Measurements from ENCODE around the gene RFC1. TPM values are rescaled to one million over a fixed set of nuclear protein-coding genes. Genes with fewer than 3 reads are reported as not detected.

RFC1 gene
- total RNA-seq, 6 experiments from 2014 or later = 17.5 to 29.7 (median 24.6) TPM

GRCh38 chr4:39339968-39340367 is 26.2 kb downstream of the RFC1 start:
- DNase-seq (no peak), ATAC-seq (no peak)
- H3K27me3 ChIP-seq = no peaks in the 10 kb centered on the region
- peaks cover 0 to 2% (median 0%) of the 10 kb centered on the region in 4 donors for H3K36me3 ChIP-seq
- WGBS (ENCODE audit: insufficient coverage, low coverage, low lambda C conversion rate, missing lambda C conversion rate) = 66% methylated on average over 2 of the region's 2 CpGs
- intact Hi-C loops (cut with DNase I) = no loop called here
- no peaks in the 10 kb centered on the region for H3K9me3 ChIP-seq
- H3K4me3 ChIP-seq = no peak overlapping the region
- peak overlapping the region; percentile 53 to 88 (median 76) for H3K27ac ChIP-seq
- H3K4me1 ChIP-seq = peaks cover 0 to 39% (median 7%) of the 10 kb centered on the region in 4 donors
- TF ChIP-seq, protein P1, sequence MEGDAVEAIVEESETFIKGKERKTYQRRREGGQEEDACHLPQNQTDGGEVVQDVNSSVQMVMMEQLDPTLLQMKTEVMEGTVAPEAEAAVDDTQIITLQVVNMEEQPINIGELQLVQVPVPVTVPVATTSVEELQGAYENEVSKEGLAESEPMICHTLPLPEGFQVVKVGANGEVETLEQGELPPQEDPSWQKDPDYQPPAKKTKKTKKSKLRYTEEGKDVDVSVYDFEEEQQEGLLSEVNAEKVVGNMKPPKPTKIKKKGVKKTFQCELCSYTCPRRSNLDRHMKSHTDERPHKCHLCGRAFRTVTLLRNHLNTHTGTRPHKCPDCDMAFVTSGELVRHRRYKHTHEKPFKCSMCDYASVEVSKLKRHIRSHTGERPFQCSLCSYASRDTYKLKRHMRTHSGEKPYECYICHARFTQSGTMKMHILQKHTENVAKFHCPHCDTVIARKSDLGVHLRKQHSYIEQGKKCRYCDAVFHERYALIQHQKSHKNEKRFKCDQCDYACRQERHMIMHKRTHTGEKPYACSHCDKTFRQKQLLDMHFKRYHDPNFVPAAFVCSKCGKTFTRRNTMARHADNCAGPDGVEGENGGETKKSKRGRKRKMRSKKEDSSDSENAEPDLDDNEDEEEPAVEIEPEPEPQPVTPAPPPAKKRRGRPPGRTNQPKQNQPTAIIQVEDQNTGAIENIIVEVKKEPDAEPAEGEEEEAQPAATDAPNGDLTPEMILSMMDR (IDR thresholded peaks at IDR 0.05) = no peak
- no peak for TF ChIP-seq POLR2A (IDR thresholded peaks at IDR 0.05)

DNA sequence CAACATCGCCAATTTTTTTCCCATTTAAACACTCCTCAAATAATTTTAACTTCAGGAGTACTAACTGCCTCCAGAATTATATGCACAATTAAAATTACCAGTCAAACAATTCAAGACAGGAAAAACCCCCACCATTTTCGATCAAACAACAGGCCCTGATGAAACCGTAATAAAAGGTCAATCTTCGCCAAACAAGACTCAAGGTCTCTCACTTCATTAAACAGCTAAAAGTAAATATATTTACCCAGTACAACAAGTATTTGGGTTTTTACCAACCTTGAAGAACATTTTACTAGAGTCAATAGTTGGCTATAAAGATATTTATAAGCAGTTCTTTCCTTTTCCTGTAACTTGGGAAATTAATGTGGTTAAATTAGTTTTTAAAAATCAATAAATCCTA is 28.3 kb downstream of the RFC1 start:
- H3K36me3 ChIP-seq = no peaks in the 10 kb centered on the region
- intact Hi-C loops (cut with DNase I) = no loop called here
- H3K27me3 ChIP-seq = no peaks in the 10 kb centered on the region
- H3K9me3 ChIP-seq = no peaks in the 10 kb centered on the region
- peaks cover 0 to 38% (median 7%) of the 10 kb centered on the region in 4 donors for H3K4me1 ChIP-seq
- 37% methylated on average over 4 of the region's 4 CpGs for WGBS (ENCODE audit: insufficient coverage, low coverage, low lambda C conversion rate, missing lambda C conversion rate)
- H3K27ac ChIP-seq = peak overlapping the region; percentile 32 to 88 (median 37)
- ATAC-seq (peak; percentile 55 to 72 (median 57)), DNase-seq (no peak)
- no peak overlapping the region for H3K4me3 ChIP-seq
- TF ChIP-seq POLR2A (IDR thresholded peaks at IDR 0.05) = no peak
- TF ChIP-seq, protein P1 (IDR thresholded peaks at IDR 0.05) = no peak

DNA sequence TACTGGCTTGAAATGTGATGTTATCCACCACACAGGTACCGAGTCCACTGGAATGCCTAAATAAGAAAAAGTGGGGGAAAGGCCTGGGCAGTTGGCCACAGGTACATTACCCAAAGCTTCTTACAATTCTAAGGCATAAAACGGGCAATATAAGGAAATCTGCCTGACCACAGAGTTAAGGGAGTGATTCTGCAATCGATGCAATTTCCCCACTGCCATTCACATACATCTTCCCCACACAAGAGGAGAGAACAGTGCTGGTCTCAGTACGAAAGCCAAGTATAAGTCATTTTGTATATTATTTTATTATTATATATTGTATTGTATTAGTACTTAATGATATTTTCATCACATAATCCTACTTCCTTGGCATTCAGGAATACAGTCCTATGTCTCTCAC is 30.6 kb downstream of the RFC1 start:
- intact Hi-C loops (cut with DNase I) = no loop called here
- Histone ChIP-seq H3K36me3 (no peaks in the 10 kb centered on the region), H3K9me3 (no peaks in the 10 kb centered on the region), H3K4me3 (no peak overlapping the region), H3K27me3 (no peaks in the 10 kb centered on the region), H3K4me1 (peaks cover 0 to 29% (median 6%) of the 10 kb centered on the region in 4 donors), H3K27ac (no peak overlapping the region)
- ATAC-seq (no peak), DNase-seq (no peak)
- no peak for TF ChIP-seq POLR2A (IDR thresholded peaks at IDR 0.05)
- TF ChIP-seq, protein P1 (IDR thresholded peaks at IDR 0.05) = no peak
- 94% methylated on average over 4 of the region's 4 CpGs for WGBS (ENCODE audit: insufficient coverage, low coverage, low lambda C conversion rate, missing lambda C conversion rate)

DNA sequence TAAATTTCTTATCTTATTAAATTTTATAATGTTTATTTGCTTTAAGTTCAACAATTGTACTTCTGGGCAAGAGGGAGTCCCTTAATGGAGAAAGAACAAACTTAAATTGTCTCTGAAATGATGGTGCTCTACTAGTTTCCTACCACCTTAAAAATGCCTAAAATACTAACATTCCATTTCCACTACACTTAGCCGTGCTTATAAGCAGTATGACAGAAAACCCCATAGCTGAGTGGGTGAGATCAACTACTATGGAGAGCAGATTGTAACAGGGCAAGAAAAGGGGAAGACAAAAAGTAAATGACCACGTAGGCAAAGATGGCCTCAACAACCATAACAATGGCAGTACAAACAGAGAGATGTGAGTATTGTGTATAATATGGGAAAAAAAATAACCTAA is 35.0 kb downstream of the RFC1 start:
- ATAC-seq (no peak), DNase-seq (no peak)
- Histone ChIP-seq H3K4me1 (peaks cover 0 to 19% (median 3%) of the 10 kb centered on the region in 4 donors), H3K4me3 (no peak overlapping the region), H3K27me3 (no peaks in the 10 kb centered on the region), H3K27ac (peak overlapping the region in 1 of 3 donors; percentile 46), H3K9me3 (no peaks in the 10 kb centered on the region), H3K36me3 (peaks cover 0 to 2% (median 0%) of the 10 kb centered on the region in 4 donors)
- WGBS (ENCODE audit: insufficient coverage, low coverage, low lambda C conversion rate, missing lambda C conversion rate) = 68% methylated on average over 2 of the region's 2 CpGs
- TF ChIP-seq POLR2A (IDR thresholded peaks at IDR 0.05) = no peak
- intact Hi-C loops (cut with DNase I) = no loop called here

GRCh38 chr4:39330353-39330752 is 35.8 kb downstream of the RFC1 start:
- TF ChIP-seq, protein P1 (IDR thresholded peaks at IDR 0.05) = peak in 1 of 4 donors; percentile 40
- no peak for TF ChIP-seq POLR2A (IDR thresholded peaks at IDR 0.05)
- H3K27ac ChIP-seq = peak overlapping the region in 1 of 3 donors; percentile 46
- intact Hi-C loops (cut with DNase I) = no loop called here
- H3K36me3 ChIP-seq = peaks cover 0 to 2% (median 0%) of the 10 kb centered on the region in 4 donors
- no peaks in the 10 kb centered on the region for H3K9me3 ChIP-seq
- DNase-seq (no peak), ATAC-seq (peak; percentile 68 to 96 (median 82))
- WGBS (ENCODE audit: insufficient coverage, low coverage, low lambda C conversion rate, missing lambda C conversion rate) = 53% methylated on average over 1 of the region's 1 CpG
- peaks cover 0 to 27% (median 3%) of the 10 kb centered on the region in 4 donors for H3K4me1 ChIP-seq
- H3K4me3 ChIP-seq = no peak overlapping the region
- no peaks in the 10 kb centered on the region for H3K27me3 ChIP-seq
